Sigmoid colon (tissue), 3 donors: ENCODE data around the gene POU1F1.

Experiments used
- CTCF ChIP-seq, 4 experiments: fragments of 450-650 bp in 3 of 4; fragments of 200-600 bp in 1 of 4; IDR thresholded peaks; one replicate each; pipeline ENCODE4 v1.5.1; 2016 to 2019; ENCODE audit warnings: antibody characterized with exemption in 4 of 4, mild to moderate bottlenecking in 3 of 4, moderate library complexity in 2 of 4
- POLR2A ChIP-seq, 2 donors: fragments of 450-650 bp; IDR thresholded peaks; one replicate each; pipeline ENCODE4 v1.6.1; 2016; ENCODE audit warnings: antibody characterized with exemption in 2 of 2, mild to moderate bottlenecking in 2 of 2, moderate library complexity in 2 of 2

GRCh38 chr3:87305517-87305916 lies 29.1 kb upstream of the POU1F1 start:
- no peak for TF ChIP-seq CTCF (IDR thresholded peaks at IDR 0.05)
- no peak for TF ChIP-seq POLR2A (IDR thresholded peaks at IDR 0.05)
